ENCODE data around the gene MIB2.
A peak's percentile ranks its signal among the peaks of the same experiment; 100 is the strongest.

Gene MIB2

DNA sequence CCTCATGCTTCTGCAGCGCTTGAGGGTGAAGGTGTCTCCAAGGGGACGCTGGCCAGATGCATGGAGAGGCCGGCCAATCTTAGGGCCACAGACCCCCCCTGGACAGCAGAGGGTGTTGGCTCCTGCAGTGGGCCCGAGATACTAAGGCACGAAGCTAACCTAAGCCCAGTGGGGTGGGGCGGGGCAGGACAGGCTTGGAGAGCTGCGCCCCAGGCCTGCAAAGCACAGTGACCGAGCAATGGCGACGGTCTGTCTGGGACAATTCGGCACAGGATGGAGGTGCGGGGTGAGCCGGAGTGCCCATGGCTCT, 16.6 kb upstream of the MIB2 start:
- DNase-seq, result no peak

DNA sequence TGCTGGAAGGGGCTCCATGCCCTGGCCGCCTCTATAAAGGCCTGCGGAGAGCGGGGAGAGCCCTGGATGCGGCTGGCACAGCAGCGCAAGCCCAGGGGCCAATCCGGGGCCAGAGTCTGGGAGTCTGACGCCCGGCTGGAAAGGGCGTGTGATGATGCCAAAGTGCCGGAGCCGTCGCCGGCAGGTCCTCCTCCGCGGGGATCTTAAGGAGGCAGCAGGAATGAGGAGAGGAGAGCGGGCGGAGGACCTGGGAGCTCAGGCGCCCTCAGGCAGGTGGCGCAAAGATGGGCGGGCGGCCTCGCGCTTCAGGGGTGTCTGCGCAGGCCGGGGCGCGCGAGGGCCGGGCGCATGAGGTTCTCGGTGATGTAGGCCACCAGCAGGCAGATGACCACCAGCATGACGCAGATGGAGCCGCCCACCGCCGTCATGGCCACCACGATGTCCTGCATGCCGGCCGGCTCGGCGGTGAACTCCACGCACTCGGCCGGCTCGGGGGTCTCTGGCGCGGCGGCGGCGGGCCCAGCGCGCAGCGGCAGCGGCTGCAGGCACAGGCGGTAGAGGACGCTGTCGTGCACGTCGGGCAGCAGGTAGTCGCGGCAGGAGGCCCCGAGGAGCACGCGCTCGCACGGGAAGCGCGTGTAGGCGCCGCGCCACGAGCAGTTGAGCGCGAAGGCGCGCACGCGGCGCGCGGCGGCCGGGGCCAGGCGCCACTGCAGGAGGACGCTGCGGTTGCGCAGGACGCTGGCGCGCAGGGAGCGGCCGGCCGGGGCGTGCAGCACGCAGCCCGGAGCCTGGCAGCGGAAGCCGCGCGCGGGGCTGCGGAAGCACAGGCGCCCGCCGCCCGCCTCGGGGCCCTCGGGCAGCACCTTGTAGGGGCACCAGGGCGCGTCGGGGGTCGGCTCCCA, 16.0 kb upstream of the MIB2 start:
- DNase-seq, result peak; percentile 47

DNA sequence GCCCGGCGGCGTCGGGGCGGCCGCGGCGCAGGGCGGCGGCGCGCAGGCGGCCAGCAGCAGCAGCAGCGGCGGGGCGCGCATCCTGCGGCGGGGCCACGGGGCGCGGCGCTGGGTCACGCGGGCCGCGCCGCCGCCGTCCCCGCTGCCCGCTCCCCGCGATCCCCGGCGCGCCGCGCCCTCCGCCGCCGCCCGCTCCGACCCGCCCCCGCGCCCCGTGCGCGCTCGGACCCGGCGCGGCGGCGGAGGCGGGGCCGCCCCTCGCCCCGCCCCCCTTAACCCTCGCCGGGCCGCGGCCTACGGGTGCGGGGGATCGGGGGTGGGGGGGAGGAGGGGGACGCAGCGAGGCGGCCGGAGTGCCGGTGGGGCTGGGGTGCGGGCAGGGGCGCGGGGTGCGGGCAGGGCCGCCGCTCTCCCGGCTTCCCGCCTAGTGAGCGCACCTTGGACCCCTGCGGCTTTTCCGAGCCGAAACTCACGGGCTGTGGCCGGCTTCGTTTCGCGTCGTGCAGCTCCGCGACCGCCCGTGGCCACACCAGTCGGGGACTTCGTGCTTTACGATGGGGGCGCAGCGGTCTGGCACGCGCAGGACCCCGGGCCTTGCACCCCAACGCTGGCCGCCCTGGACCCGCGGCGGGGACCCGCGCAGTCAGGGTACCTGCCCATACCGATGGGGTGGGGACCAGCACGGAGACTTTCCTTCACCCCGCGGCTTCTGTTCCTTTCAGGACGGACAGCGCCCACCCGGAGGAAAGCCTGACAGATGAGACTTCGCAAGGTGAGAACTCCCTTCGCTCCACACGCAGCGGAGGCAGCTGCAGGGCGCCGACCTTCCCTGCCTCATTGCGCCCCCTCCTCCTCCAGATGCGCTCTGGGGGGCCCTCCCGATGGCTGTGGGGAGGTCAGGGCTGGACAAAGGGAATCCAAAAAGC, 15.1 kb upstream of the MIB2 start, which contains the start of gene FNDC10:
TSS of gene FNDC10 (minus strand) at position 201 of the 926 bp plus-strand sequence. CDS start at position 81, 120 bp downstream.
- DNase-seq, result no peak

DNA sequence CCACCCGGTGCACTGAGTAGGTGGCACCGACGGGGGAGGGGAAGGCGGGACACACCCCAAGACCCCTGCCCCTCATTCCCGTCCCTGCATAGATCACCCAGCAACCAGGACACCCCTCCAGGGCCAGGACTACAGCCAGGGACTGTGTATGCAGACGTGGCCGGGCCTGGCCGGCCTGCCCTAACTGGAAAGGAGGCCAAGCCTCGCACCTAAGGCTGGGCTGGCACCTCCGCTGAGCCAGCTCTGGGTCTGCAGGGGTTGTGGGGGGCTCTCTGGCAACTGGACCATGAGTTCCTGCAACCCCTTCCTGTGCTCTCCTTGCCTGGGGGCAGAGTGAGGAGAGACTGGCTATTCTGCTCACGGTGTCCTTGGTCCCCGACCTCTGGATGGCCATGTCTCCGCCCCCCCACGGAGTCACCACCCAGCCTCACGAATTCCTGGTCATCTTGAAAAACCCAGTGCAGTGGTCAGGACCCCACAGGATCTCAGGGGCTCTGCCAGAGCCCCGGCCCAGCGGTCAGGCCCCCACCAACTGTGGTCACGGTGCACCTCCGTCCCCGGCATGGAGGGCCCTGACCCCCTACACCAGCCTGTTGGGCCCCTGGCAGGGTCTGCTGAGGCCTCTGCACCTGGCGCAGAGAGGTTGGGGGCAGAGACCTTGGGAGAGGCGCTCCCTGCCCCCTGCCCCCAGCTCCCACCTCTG, 14.3 kb upstream of the MIB2 start:
- DNase-seq, result no peak

DNA sequence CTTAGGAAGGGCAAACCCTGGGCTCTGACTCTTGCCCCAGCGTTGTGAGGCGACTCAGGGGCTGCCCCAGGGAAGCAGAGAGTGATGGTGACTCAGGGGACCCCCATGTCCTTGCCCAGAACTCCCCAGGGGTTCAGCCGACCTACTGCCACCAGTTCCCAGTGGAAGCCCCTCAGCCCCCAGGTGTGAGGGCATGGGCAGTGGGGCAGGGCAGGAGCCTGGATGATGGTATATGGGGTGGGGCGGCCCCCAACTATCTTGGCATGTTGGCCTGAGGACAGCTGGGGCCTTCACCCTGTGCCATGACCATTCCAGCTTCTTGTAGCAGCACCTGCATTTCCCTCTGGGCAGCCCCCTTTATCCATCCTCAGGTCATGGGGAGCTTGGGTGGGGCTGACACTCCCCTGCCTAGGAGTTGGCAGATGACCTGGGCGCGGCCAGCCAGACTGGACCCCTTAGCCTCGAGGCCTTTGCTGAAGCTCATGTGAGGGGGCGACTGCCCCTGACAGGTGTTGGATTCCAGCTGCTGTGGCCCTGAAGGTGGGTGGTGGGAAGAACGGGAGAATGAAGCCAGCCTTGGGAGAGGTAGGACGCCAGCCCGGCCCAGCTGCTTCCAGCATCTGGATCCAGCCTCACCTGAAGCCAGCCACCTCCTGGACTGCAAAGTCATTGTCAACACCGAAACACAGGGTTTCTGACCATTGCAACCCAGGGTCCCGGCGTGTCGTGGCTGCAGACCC, 13.6 kb upstream of the MIB2 start:
- no peak for DNase-seq

DNA sequence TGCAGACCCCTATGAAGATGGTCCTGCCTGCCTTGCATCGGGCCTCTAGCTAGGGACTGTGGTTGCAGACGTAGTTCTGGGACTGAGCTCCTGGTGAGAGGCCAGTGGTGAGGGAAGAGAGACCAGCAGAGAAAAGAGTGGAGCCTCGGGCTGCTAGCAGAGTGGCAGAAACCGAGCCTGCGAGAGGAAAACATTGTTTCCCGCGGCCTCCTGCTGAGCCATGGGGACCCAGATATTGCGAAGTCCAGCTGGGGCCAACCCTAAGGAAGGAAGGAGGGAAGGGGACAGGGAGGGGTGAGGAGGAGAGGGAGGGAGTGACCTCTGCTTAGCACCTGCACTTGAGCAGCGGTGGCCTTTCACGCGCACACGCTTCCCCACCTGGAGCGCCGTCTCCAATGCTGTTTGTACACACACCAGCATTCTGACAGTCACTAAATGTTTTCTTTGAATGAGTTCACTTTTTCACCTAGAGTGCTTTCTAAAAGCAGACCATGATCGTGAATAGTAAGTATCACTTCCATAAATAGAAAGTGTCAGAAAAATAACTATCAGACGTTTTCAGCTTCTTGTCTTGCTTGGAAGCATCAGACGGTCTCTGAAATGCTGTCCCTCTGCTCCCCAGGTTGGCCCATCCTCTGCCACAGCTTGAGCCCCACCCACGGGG, 12.9 kb upstream of the MIB2 start:
- no peak for DNase-seq

DNA sequence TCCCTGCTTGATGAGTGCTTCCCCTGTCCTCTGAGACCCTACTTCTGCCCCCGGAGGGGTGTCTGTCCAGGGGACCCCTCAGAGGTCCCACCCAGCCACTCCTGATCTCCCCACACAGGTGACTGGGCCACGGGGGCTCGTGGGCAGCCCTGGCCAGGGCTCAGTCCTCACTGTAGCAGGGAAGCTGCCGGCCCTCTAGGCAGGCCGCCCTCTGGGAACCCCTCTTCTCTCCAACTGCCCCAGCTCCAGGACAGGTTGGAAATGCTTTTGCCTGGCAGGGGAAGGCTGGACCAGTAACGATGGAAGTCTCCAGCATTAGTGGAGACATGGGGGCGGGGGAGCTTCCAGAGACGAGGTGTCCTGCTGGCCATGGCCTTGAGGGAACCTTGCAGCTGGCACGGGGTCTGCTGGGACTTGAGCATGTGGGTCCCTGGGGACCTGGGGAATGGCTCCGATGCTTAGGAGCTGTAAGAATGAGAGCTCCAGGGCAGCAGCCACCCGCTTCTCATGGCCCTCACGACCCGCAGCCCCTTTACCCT, 12.3 kb upstream of the MIB2 start:
- no peak for DNase-seq

DNA sequence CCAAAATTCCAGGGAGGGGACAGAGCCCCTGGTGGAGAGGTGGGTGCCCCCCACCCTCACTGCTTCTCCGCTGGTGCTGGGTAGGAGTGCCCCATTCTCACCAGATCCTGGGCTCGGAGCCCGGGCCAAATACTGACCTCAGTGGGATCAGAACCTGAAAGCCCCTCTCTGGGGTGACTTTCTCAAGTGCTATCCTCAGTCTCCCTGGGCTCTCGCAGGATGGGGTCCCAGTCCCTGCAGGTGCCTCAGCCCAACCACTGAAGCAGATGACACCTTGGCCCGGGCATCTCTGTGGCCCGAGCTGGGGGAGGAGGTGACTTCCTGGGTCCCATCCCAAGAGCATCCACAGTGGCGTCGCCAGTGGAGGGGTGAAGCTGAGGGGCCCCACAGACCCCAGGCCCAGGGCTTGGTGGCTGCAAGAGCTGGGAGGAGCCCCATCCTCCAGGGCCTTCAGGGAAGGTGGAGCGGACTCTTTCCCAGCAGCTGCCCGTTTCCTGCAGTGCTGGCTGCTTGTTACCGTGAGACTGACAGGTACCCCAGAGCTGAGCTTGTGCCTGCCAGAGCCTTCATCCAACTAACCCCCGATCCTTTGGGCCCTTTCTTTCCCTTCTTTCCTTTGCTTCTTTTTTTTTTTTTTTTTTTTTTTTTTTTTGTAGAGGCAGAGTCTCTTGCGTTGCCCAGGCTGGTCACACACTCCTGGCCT, 11.5 kb upstream of the MIB2 start:
- no peak for DNase-seq

DNA sequence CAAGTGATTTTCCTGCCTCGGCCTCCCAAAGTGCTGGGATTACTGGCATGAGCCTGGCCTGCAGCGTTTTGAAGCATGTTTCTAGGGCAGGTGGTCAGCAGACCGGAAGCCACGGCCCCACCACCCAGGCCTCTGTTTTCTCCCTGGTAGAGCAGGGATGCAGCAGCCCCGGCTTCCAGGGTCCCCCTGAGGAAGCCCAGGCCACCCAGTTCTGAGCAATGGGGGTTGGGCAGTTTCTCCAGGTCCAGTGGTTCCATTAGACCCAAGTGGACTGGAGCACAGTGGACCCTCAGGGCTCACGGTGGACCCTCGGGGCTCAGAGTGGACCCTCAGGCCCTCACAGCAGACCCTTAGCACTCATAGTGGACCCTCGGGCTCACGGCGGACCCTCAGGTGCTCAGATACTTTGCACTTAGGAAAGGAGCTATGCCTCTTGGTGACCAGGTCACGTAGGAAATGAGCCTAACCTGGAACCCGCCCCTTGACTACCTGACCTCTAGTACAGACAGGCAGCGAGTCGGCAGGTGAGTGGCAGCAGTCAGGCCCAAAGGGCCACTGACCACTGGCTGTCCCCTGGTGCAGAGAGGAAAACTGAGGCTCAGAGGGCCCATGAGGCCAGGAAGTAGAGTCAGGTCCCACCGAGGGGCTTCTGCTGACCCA, 10.8 kb upstream of the MIB2 start:
- DNase-seq, result no peak

DNA sequence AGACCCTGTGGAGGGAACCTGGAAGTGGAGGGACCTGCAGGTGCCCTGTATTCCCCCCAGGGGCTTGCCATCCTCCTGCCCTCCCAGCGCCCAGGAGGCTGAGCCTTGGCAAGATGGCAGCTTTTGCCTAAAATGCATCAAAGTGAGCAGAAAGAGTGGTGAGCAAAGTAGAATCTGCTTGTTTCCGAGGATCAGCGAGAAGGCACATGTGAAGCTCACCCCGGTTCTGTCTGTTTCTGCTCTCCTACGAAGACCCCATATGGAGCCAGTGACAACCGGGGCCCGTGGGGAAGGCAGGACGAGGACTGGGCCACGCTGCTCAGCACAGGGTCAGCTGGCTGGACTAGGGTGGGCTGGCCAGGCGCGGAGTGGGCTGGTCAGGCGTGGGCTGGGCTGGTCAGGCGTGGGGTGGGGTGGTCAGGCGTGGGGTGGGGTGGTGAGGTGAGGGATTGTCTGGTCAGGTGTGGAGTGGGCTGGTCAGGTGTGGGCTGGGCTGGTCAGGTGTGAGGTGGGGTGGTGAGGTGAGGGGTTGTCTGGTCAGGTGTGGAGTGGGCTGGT, 10.2 kb upstream of the MIB2 start:
- no peak for DNase-seq

DNA sequence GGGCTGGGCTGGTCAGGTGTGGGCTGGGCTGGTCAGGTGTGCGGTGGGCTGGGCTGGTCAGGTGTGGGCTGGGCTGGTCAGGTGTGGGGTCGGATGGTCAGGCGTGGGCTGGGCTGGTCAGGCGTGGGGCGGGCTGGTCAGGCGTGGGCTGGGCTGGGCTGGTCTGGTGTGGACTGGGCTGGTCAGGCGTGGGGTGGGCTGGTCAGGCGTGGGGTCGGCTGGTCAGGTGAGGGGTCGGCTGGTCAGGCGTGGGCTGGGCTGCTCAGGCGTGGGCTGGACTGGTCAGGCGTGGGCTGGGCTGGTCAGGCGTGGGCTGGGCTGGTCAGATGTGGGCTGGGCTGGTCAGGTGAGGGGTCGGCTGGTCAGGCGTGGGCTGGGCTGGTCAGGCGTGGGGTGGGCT, 9.6 kb upstream of the MIB2 start:
- DNase-seq, result no peak

DNA sequence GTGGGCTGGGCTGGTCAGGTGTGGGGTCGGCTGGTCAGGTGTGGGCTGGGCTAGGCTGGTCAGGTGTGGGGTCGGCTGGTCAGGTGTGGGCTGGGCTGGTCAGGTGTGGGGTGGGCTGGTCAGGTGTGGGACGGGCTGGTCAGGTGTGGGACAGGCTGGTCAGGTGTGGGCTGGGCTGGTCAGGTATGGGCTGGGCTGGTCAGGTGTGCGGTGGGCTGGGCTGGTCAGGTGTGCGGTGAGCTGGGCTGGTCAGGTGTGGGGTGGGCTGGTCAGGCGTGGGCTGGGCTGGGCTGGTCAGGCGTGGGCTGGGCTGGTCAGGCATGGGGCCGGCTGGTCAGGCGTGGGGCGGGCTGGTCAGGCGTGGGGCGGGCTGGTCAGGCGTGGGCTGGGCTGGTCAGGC, 9.1 kb upstream of the MIB2 start:
- DNase-seq, result no peak

DNA sequence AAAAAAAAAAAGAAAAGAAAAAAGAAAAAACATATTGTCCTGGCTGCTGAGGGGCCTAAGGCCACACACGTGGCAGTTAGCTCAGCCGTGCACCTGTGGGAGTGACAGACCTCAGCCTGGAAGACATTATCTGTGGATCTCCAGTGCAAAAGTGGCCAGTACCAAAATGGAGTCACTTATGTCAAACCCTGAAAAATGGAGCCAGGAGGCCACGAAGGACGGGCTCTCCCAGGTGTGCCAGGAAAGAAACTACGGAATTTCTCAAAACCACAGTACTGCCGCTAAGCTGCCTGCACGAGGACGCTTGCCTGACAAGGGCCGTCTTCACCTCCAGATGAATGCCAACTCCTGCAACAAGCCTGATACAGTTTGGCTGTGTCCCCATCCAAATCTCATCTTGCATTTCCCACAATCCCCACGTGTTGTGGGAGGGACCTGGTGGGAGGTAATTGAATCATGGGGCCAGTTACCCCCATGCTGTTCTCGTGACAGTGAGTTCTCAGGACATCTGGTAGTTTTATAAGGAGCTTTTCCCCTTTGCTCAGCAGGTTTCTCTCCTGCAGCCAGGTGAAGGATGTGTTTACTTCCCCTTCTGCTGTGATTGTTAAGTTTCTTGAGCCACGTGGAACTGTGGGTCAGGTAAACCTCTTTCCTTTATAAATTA, 5.3 kb upstream of the MIB2 start:
- DNase-seq, result no peak

DNA sequence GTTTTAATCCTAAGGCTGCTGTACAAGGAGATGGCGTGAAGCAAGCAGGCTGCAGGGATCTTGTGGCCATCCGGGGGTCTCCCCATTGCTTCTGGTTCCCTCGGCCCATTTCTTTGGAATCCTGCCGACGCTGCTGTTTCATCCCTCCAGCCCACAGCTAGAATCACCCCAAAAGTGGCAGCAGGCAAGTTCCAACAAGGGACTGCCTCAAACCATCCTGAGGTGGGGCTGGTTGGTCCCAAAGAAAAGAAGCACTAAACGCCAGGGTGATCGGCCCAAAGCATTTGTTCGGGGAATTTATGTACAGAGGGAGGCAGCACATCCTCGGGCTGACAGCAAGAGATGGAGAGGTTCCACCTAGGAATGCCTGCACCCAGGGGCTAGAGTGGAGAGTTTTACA, 4.5 kb upstream of the MIB2 start:
- no peak for DNase-seq

DNA sequence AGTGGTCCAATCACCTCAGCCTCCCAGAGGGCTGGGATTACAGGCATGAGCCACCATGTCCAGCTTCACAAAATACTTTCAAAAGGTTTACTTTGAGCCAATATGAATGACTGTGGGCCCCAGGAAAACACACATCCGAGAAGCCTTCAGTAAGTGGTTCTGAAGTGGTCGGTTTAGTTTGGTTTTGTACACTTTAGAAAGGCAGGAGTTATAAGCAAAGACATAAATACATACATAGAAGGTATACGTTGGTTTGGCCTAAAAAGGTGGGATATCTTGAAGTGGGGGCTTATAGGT, 3.2 kb upstream of the MIB2 start:
- DNase-seq, result no peak

DNA sequence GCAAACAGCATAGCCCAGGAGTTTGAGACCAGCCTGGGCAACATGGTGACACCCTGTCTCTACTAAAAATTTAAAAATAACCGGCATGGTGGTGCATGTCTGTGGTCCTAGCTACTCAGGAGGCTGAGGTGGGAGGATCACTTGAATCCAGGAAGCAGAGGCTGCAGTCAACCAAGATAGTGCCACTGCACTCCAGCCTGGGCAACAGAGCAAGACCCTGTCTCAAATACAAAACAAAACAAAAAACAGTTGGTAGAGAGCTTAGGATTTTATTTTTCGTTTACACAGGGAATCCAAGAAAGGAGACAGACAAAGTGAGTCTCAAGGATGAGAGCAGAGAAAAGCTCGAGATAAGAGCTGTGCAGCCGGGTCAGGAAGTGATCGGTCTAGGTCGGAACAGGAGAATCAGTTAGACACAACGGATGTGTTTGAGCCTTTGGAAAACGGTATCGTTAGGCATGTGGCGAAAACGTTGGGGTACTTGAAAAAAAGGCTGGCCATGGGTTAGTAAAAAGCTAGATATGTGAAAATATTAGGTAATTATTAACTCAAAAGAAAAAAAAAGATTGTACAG, 1.7 kb upstream of the MIB2 start:
- no peak for DNase-seq

DNA sequence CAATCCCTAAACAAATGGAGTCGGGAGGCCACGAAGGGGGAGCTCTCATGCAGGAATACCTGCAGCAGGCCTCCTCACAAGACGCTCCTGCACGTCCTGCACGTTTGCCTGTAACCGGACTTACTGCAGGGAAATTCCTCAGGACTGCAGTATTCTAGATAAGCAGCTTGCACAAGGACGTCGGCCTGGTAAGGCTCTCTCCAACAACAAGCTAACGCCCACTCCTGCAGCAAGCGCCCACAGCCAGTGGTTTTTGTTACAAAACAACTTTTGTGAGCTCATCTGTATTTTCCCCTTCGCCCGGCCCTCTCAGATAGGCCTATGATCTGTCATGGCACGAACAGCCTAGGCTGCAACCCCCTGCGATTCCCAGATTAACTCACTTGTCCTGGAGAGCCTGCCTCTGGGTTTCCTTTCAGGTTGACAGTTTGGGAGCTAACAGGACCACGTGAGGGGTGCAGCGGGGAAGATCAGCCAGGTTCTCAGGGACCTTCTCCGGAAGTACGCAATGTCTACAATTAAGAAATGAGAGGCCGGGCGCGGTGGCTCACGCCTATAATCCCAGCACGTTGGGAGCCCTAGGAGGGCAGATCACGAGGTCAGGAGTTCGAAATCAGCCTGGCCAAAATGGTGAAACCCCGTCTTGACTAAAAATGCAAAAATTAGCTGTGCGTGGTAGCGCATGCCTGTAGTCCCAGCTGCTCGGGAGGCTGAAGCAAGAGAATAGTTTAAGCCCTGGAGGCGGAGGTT, 921 bp upstream of the MIB2 start:
- DNase-seq, result peak; percentile 69

DNA sequence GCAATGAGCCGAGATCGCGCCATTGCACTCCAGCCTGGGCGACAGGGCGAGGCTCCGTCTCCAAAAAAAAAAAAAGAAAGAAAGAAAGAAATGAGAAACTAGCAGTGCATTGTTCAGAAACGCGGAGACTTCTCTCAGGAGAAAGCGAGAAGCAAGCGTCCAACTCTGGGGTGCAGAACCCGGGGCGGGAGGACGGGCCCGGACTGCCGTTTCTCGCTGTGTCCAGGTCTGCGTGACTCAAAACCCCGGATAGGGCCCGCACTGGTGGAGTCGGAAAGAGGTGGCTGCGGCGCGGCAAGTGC, 395 bp upstream of the MIB2 start:
- no peak for DNase-seq
